Fibroblast of the conjunctiva (primary cell): ENCODE measurements around the gene PDE9A.

Experiments
- DNase-seq: peaks from one replicate; pipeline ENCODE4 v3.0.0-alpha.2; 2010; ENCODE audit warnings: low read depth

Gene PDE9A

DNA sequence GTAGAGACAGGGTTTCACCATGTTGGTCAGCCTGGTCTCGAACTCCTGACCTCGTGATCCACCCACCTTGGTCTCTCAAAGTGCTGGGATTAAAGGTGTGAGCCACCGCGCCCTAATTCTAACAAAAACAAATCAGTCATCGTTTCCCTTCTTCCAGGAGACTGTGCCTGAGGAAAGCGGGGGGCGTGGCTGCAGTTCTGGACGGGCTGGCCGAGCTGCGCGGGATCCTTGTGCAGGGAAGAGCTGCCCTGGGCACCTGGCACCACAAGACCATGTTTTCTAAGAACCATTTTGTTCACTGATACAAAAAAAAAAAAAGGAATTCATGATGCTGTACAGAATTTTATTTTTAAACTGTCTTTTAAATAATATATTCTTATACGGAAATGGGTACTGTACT, 121.7 kb downstream of the PDE9A start:
- DNase-seq = no peak

DNA sequence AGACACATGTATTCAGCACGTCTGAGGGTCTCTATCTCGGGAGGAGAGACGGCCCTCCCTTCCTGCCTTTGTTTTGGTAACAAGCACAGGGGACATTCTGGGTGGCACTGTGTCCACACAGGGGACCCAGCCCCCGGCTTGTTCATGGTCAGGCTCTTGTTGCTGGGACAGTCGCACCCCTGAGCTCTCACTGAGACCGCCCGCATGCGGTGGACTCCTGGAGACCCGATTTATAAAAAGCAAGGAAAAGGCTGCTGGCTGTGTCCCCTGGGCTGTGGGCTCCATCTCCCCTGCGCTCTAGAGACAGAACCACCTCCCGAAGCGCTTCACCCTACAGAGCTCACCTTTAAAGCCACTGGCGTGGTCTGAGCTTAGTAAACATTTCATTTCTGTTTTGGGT, 122.5 kb downstream of the PDE9A start:
- no peak for DNase-seq

DNA sequence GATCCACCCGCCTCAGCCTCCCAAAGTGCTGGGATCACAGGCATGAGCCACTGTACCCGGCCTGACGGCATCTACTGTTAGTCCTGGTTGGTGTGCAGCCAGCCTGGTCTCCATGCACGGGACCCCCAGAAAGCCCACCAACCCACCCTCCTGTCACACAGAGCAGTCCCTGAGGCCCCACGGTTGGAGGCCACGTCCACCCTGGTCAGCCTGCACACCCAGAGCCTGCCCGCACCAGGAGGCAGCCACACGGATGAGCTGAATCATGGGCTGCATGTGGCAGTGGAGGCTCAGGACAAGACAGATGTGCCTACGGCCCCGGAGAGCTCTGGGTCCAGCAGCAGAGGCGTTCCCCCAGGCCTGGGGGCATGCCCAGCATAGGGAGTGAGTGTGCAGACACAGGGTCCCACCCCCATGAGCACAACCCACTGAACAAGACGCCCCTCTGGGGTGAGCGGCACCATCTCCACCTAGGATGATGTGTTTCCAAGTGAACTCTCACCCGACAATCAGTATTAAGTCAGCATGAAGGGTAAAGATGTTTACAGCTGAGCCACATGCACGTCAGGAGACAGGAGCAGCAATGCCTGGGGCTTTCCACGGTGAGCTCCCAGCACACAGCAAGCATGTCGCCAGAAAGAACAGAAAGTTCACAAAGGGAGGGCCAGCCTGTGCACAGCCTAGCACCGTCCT, 123.8 kb downstream of the PDE9A start:
- no peak for DNase-seq

DNA sequence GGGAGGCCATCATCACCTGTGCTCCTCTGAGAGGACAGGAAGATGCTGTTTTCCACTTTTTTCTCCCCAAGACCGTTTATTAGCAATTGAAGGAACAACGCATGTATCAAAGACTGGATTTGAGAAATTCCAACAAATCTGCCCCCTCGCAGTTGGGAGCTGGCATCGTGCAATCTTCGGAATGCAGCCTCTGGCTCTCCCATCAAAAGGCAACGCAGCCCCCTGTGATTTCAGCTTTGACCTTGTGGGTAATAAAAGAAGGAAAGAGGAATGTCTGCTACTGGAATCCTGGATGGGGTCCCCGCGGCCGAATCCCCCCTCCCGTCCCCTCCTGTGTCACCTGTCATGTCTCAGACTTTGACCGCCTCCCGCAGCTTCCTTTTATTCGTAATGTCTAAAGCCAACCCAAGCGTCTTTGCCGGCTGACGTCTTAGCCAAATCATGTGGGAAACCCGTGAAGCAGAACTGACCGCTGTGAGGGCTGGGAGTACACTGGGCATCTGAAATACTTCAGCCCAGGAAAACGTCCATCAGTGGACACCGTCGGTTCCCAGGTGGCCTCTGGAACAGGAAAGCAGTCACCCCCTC, 124.4 kb downstream of the PDE9A start:
- no peak for DNase-seq

DNA sequence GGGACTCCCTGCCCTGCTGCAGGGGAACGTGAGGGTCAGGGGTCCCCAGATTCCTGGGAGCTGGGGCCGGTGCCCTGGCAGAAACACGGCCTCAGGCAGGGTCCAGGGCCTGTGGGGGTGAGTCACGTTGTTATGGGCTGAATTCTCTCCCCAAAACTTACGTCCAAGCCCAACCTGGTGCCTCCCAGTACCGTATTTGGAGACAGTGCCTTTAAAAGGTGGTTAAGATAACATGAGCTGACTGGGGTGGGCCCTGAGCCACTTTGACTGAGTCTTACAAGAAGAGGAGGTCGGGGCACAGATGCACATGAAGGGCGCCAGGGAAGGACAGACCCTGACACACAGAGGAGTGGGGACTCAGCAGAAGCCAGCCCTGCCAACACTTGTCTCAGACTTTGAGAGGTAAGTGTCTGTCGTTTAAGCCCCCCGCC, 126.0 kb downstream of the PDE9A start:
- DNase-seq = no peak

DNA sequence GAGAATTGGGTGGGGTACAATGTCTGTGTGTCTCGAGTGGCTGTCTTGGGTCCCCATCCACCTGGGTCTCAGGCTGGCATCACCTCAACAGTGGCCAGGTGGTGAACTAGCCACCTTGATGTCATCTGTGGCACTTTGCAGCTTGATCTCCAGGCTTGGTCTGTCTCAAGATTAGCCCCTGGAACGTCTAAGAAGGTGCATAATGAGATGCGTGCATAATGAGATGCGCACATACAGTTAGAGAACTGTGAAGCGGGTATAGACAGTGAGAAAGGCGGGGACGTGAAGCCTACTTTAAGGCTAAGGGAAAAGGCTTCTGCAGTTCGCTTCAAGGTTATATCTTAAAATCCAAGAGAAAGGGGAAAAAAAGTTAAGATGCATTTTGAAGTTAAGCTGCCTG, 127.2 kb downstream of the PDE9A start:
- no peak for DNase-seq

DNA sequence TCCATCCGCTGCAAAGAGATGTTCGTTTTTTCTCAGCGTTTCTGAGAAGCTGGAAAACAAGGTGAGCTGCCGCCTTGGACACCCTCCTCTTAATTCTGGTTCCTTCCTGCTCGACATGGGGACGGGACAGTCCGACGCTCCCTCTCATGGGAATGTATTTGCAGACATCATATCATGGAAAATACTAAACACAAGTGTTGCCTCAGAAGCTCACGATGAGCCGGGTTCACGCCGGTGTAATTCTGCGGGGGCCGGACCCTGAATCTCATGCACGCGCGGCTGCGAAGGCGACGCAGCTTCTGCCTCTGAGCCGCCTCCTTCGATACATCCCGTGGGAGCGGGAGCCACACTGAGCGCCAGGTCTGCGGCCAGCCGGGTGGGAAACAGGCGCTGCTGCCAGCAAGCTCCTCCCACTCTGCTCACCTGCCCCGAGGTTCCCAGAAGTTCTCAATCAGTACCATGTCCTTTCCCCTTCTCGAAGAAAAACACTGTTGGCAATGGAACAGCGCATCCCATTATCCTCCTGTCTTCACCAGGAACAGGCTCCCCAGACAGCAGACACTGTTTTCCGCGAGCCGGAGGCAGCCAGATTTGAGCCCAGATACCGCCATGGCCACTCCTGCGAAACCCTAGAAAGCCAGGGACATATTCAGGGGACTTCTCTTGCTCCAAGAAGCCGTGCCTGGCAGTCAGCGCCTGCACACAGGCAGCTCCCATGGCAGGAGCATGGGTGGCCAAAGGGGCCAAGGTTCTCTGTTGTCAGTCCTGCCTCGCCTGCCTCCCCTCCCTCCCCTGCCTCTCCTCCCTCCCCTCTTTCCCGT, 127.9 kb downstream of the PDE9A start:
- DNase-seq = no peak

DNA sequence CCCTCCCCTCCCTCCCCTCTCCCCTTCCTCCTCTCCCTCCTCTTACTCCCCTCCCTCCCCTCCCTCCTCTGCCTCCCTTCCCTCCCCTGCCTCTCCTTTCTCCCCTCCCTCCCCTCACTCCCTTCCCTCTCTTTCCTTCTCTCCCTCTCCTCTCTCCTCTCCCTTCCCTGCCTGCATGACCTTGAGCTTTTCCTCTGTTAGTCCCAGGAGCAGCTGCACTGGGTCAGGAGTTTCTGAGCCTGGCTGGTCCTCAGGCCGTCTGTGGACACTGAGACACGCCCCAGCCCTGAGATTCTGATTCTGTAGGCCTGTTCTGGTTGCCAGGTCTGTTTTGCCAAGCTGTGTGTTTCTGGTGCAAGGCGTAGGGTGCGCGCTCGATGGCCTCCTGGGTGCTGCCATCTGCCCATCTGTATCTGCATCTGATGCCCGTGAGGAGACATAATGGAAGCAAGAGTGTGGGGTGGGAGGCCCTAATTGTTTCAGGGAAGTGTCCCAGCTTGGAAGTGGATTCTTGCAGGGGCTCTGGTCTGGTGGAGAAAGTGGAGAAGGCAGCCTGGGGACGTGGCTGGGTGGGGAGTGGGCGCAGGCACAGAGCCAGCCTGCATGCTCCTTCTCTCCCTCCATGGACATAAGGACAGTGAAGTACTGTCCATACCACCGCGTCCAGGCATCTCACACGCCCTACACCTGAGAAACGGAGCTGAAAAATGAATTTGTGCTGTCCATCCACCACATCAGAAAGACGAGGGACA, 128.7 kb downstream of the PDE9A start:
- no peak for DNase-seq

DNA sequence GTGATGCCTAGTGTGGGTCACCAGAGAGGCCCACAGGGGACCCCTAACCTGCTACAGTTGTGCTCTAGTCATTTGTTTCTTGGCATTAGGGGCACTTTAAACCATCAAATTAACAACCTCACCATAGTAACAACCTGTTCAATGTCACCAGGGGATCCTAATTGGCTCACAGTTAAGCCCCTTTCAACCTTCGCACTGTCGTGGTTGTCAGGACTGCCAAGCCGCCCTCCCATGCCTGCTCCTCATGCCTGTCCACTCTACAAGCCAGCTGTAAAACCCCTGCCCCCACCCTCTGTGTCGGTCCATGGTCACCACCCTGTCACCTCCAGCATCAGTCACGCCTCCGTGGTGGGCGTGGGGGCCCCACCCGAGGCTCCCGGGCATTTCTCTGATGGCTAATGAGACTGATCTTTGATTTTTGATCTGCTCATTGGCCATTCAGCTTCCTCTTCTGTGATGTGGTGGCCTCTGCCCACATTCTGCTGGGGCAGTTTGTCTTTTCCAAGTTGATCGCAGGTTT, 129.4 kb downstream of the PDE9A start:
- no peak for DNase-seq

DNA sequence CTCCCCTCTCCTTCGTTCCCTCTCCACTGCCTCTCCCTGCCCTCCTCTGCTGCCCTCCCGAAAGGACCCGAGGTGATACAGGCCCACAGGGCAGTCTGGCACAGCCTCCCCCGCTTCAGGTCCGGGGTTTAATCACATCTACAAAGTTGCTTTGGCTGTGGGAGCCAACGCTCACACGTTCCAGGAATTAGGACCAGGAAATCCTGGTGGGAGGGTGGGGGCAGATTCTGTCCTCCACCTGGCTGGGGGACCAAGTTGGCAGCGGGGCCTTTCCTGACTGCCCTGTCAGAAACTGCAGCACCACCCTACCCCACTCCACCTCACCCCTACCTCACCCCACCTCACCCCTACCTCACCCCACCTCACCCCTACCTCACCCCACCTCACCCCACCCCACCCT, 130.9 kb downstream of the PDE9A start:
- no peak for DNase-seq

DNA sequence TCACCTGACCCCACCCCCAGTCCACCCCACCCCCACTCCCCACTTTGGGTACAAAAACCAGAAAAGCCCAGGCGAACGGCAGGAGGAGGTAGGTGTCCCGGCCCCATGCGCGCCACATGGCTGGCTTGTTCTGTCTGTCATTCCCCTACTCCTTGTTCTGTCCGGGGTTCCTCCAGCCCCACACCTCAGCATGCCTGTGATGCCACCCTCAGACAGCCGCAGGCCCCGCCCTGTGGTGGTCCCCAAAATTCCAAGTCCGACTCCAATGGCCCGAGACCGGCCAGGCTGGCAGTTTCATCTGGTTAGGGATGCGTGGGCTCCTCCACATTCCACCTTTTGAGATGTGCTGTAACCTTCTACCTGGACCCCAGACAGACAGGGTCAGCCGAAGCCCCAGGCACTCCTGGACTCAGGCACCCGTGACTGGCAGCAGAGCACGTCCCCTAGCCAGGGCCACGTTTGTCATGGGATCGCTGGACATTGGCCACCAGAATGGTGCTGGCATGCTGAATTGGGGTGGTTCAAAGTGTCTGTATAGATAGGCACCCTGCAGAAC, 131.6 kb downstream of the PDE9A start:
- no peak for DNase-seq

DNA sequence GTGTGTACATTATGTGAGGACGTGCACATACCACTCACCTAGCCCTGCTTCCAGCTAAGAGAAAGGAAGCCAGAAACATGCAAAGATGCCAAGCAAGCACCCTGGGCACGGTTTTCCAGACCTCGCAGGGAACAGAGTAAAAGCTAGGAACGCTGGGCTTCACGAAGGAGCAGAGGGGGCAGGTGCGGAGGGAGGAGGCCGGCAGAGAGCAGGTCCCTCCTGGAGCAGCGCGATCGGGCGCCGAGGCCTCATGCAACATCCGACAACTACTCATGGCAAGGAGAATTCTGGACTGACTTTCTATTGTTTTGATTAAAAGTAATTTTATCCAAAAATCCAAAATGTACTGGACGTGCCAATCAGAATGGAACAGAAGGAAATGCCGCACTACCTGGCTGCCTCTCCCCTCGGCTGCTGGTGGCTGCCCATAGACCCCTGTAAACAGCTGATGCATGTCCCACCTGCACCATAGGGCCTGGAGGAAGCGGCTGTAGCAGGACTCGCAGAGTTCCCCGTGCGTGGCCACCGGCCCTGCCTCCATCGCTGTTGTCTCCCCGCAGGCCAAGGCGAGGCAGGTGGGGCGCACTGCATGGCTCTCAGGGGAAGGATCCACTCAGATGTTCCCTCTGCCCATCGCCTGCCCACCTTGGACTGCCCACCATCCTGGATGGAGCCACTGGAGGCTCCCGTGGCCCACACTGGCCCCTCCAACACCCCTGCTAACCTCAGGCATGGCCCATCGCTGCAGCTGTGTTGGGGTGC, 132.4 kb downstream of the PDE9A start:
- no peak for DNase-seq

DNA sequence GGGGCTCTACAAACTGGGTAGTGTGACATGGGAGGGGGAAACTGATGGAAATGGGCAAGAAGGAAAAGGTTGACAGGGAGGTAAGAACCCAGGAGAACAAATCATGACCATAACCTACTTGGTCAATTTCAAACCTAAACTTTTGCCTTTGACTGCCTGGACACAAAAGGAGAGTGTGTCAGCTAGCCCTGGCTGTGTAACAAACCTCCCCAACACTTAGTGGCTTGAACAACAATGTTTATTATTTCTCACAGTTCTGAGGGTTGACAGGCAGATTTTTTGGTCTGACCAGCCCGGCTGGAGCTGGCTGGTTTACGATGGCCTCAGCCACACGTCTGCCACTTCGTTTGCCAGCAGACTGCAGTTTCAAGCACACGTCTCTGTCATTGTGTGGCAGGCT, 133.5 kb downstream of the PDE9A start:
- DNase-seq = no peak

DNA sequence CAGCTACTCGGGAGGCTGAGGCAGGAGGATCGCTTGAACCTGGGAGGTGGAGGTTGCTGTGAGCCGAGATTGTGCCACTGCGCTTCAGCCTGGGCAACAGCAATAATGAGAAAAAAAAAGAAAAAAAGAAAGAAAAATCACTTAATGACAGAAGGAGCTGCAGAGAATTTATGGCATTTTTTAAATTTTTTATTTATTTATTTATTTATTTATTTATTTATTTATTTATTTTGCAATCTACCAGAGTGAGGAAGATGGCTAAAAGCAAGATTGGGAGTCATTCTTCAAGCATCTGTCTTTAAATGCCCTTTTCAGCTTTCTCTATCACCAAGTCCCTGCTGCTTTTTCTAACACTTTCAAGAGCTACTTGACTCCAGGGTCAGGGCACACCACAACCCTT, 134.2 kb downstream of the PDE9A start:
- no peak for DNase-seq

DNA sequence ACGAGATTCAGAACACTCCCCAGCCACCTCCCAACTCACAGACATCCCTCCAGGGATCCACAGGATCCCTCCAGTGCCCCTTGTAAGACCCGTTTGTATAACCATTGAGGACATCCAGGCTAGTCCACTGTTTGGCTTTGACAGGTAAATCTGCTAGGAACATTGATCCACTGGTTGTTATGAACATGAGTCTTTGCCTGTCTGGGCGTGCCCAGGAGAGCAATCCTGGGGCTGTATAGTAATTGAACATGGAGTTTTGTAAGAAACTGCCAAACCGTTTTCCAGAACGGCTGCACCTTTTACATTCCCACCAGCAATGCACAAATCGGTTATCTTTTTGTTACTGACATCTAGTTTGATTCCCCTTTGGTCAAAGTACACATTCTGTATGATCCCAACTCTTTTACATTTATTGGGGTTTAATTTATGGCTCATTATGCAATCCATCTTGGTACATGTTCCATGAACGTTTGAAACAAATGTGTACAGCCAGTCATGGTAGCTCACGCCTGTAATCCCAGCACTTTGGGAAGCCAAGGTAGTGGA, 137.2 kb downstream of the PDE9A start:
- DNase-seq = no peak

DNA sequence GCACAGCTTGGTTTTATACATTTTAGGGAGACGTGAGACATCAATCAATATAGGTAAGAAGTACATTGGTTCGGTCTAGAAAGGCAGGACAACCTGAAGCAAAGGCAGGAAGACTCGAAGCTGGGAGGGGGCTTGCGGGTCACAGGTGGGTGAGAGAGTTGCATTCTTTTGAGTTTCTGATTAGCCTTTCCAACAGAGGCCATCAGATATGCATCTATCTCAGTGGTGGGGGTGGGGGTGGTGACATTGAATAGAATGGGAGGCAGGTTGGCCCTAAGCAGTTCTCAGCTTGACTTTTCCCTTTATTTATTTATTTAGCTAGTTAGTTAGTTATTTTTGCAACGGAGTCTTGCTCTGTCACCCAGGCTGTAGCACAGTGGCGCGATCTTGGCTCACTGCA, 140.4 kb downstream of the PDE9A start:
- no peak for DNase-seq

DNA sequence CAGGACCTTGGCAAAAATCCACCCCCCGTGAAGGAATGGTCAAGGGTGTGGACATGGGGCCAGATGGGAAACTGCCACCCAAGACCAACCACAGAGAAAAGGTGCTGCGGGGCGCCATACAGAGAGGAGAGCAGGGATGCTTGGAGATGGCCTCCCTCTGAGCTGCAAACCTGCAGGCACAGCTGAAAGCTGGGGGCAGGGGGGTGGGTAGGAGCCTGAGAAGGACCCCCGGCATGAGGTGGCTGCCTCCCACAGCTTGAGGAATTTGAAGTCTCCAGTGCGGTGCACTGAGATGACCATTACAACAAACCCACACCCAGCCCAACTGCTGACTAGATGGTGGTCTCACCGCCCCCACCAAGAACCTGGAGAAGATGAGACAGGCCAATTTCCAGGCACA, 141.1 kb downstream of the PDE9A start:
- no peak for DNase-seq

DNA sequence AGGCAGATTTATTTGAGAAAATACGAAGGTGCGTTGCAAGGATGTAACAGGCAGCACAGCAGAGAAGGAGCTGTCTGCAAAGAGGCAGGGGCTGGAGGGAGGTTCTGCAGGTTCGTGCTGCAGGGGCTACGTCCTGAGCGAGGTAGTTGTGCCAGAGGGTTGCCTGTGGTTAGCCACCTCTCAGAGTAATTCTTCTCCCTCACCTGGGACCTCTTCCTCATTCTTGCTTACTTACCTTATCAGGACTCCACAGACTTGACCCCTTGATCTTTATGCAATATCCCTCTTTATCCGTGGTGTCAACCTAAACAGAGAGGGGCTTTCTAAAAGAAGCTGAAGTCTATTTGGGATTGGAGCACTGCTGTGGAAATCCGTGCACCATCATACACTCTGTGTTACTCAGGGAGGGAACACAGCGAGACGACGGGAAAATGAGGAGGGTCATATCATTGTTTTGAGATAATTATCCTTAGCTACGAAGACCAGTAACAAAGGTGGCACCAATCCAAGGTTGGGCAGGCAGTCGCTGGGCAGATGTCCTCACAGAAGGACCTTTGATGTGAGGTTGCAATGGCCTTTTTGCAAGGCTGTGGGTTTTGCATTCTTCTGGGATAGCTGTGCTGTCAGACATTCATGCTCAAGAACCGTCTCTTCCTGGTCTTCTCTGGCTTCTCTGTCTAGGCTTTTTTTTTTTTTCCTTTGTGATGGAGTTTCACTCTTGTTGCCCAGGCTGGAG, 143.1 kb downstream of the PDE9A start:
- no peak for DNase-seq

DNA sequence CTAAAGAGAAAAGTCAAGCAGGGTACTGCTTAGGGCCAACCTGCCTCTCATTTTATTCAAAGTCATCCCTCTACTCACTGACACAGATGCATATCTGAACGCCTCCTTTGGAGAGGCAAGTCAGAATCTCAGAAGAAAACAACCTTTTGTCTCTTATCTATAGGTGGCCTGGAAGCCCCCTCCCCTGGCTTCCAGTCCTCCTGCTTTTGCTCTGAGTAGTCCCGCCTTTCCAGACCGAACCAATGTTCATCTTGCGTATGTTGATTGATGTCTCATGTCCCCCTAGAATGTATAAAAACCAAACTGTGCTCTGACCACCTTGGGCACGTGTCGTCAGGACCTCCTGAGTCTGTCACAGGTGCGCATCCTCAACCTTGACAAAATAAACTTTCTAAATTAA, 144.1 kb downstream of the PDE9A start:
- no peak for DNase-seq

DNA sequence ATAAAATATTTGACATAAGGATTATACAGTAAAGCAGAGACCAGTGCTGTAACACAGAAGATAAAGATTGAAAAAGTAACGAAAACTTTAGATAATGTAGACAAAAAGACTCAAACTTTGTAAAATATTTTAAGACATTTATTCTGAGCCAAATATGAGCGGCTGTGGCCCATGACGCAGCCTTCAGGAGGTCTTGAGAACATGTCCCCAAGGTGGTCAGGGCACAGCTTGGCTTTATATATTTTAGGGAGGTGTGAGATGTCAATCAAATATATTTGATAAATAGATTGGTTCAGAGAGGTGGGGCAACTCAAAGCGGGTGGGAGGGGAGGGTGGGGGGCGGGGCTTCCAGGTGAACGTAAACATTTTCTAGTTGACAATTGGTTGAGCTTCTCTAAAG, 144.7 kb downstream of the PDE9A start:
- no peak for DNase-seq
